ENCODE data around the gene TASOR. TPM values are rescaled to one million over a fixed set of nuclear protein-coding genes. Genes with fewer than 3 reads are reported as not detected.

Gene TASOR, protein sequence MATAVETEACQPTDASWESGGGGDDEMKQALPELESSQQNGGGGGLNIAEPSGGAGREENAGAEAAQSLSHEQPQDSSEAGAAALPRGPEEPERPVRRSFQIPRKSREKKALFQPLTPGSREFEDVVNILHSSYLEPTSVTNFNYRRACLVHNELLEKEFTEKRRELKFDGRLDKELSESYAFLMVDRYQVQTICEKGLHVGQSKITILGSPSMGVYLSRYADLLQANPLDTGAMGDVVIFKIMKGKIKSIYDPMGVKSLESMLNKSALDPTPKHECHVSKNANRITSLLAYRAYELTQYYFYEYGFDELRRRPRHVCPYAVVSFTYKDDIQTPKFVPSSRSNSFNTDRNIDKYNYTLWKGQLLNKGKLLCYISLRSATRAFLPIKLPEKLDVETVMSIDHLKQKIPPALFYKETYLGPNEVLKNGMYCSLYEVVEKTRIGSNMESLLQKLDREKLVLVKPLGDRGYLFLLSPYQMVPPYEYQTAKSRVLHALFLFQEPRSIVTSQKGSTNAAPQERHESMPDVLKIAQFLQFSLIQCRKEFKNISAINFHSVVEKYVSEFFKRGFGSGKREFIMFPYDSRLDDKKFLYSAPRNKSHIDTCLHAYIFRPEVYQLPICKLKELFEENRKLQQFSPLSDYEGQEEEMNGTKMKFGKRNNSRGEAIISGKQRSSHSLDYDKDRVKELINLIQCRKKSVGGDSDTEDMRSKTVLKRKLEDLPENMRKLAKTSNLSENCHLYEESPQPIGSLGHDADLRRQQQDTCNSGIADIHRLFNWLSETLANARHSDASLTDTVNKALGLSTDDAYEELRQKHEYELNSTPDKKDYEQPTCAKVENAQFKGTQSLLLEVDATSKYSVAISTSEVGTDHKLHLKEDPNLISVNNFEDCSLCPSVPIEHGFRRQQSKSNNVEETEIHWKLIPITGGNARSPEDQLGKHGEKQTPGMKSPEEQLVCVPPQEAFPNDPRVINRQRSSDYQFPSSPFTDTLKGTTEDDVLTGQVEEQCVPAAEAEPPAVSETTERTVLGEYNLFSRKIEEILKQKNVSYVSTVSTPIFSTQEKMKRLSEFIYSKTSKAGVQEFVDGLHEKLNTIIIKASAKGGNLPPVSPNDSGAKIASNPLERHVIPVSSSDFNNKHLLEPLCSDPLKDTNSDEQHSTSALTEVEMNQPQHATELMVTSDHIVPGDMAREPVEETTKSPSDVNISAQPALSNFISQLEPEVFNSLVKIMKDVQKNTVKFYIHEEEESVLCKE (N-terminal part only)
- polyA plus RNA-seq (2013, experiment 1 of 2): 20.5 TPM
- polyA plus RNA-seq (2013, experiment 2 of 2): 20.6 TPM

DNA sequence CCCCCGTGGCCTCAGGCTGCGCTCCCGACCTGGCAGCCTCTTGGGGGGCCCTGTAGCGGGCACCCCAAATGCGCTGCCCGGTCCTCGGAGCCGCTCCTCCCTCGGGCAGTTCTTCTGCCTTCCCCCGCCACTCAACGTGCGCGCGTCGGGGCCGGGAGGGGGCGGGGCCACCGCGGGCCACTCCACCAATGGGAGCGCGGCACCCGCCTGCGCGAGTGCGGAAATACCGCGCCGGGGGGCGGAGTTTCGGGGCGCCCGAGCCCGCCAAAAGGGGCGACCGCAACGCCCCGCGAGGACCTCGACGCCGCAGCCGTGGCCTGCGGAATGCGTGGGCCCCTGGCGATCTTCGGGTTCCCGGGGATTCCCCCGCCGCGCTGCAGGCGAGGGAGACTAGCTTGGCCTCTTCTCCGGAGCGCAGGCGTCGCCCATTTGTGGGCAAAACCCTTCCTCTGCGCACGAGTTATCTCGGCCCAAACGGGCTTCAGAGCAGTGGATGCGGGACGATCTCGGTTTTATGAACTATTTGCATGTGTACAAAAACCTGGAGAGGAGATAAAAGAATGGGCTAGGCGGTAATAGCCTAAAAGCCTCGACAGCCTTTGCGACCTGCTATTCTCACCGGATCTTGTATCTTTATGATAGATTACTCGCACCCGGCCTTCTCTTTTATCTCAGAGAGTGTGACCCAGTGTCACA is at the start of gene TASOR:
TASOR (minus strand) TSS at position 144 of the 696 bp plus-strand sequence. CDS start 259 bp downstream, outside the sequence.
- Histone ChIP-seq H4K8ac (ENCODE audit: low read depth, low read length) (no peak within 1 kb of the TSS), H3K4ac (ENCODE audit: low read depth, low read length) (peak within 1 kb of the TSS; percentile 81), H3K56ac (ENCODE audit: low read length) (peak within 1 kb of the TSS; percentile 99), H3K27ac (ENCODE audit: low read depth, low read length) (peak within 1 kb of the TSS; percentile 92), H4K5ac (ENCODE audit: low read length) (peak within 1 kb of the TSS; percentile 74), H2BK120ac (ENCODE audit: low read depth, low read length) (no peak within 1 kb of the TSS), H3K18ac (ENCODE audit: low read length) (peak within 1 kb of the TSS; percentile 98), H3K4me2 (ENCODE audit: low read length) (peak within 1 kb of the TSS; percentile 94), H3K4me1 (ENCODE audit: control insufficient read depth, low read depth, low read length) (no peaks in the 10 kb centered on the region), H3K9ac (ENCODE audit: low read length) (peak within 1 kb of the TSS; percentile 96), H3K27me3 (ENCODE audit: insufficient read depth, low read length, poor library complexity) (no peaks in the 10 kb centered on the region), H3K36me3 (ENCODE audit: control insufficient read depth, insufficient read depth, low read length) (no peaks in the 10 kb centered on the region), H2BK15ac (replicated peaks; ENCODE audit: low read depth) (no peak within 1 kb of the TSS), H3K79me2 (ENCODE audit: control insufficient read depth, insufficient read depth, low read length) (peaks cover 8% of the 10 kb centered on the region), H3K79me1 (ENCODE audit: low read length) (no peaks in the 10 kb centered on the region), H2AK5ac (ENCODE audit: low read length) (no peak within 1 kb of the TSS), H3K23ac (ENCODE audit: low read length) (peak within 1 kb of the TSS; percentile 74), H3K4me3 (ENCODE audit: low read length) (peak within 1 kb of the TSS; percentile 91), H2BK5ac (ENCODE audit: low read length) (peak within 1 kb of the TSS; percentile 71)
- WGBS (ENCODE audit: extremely low coverage, insufficient coverage, low lambda C conversion rate): no CpG with 5 or more reads among the region's 68 CpGs
- DNase-seq: peak; percentile 81

- WGBS (ENCODE audit: extremely low coverage, insufficient coverage, low lambda C conversion rate): no CpG with 5 or more reads among the region's 8 CpGs
These were observed 49.0 kb upstream of the TASOR start for GRCh38 chr3:56732109-56732508.

GRCh38 chr3:56725175-56725574 is 42.1 kb upstream of the TASOR start:
- H3K4ac ChIP-seq (ENCODE audit: low read depth, low read length): no peak overlapping the region
- no peak overlapping the region for H3K4me3 ChIP-seq (ENCODE audit: low read length)
- no peak for DNase-seq
- H3K4me1 ChIP-seq (ENCODE audit: control insufficient read depth, low read depth, low read length): no peaks in the 10 kb centered on the region
- no CpG with 5 or more reads among the region's 3 CpGs for WGBS (ENCODE audit: extremely low coverage, insufficient coverage, low lambda C conversion rate)
- H2BK120ac ChIP-seq (ENCODE audit: low read depth, low read length): no peak overlapping the region
- no peak overlapping the region for H3K9ac ChIP-seq (ENCODE audit: low read length)
- no peak overlapping the region for H3K56ac ChIP-seq (ENCODE audit: low read length)
- no peaks in the 10 kb centered on the region for H3K79me2 ChIP-seq (ENCODE audit: control insufficient read depth, insufficient read depth, low read length)
- no peak overlapping the region for H3K18ac ChIP-seq (ENCODE audit: low read length)
- H3K79me1 ChIP-seq (ENCODE audit: low read length): no peaks in the 10 kb centered on the region
- no peak overlapping the region for H2BK5ac ChIP-seq (ENCODE audit: low read length)
- H3K36me3 ChIP-seq (ENCODE audit: control insufficient read depth, insufficient read depth, low read length): no peaks in the 10 kb centered on the region
- H3K4me2 ChIP-seq (ENCODE audit: low read length): no peak overlapping the region
- no peaks in the 10 kb centered on the region for H3K27me3 ChIP-seq (ENCODE audit: insufficient read depth, low read length, poor library complexity)
- H2BK15ac ChIP-seq (replicated peaks; ENCODE audit: low read depth): no peak overlapping the region
- H4K5ac ChIP-seq (ENCODE audit: low read length): no peak overlapping the region
- H4K8ac ChIP-seq (ENCODE audit: low read depth, low read length): no peak overlapping the region
- no peak overlapping the region for H3K23ac ChIP-seq (ENCODE audit: low read length)
- no peak overlapping the region for H3K27ac ChIP-seq (ENCODE audit: low read depth, low read length)
- no peak overlapping the region for H2AK5ac ChIP-seq (ENCODE audit: low read length)

More at GRCh38 chr3:56732109-56732508, 49.0 kb upstream of the TASOR start:
- H2BK5ac ChIP-seq (ENCODE audit: low read length): no peak overlapping the region
- H3K27me3 ChIP-seq (ENCODE audit: insufficient read depth, low read length, poor library complexity): no peaks in the 10 kb centered on the region
- no peak overlapping the region for H3K4me3 ChIP-seq (ENCODE audit: low read length)
- no peaks in the 10 kb centered on the region for H3K79me1 ChIP-seq (ENCODE audit: low read length)
- H3K23ac ChIP-seq (ENCODE audit: low read length): no peak overlapping the region
- no peak overlapping the region for H4K8ac ChIP-seq (ENCODE audit: low read depth, low read length)
- H3K9ac ChIP-seq (ENCODE audit: low read length): no peak overlapping the region
- DNase-seq: no peak
- H3K27ac ChIP-seq (ENCODE audit: low read depth, low read length): no peak overlapping the region
- no peaks in the 10 kb centered on the region for H3K79me2 ChIP-seq (ENCODE audit: control insufficient read depth, insufficient read depth, low read length)
- peak overlapping the region; percentile 40 for H4K5ac ChIP-seq (ENCODE audit: low read length)
- H3K18ac ChIP-seq (ENCODE audit: low read length): no peak overlapping the region
- no peaks in the 10 kb centered on the region for H3K36me3 ChIP-seq (ENCODE audit: control insufficient read depth, insufficient read depth, low read length)
- no peak overlapping the region for H2BK15ac ChIP-seq (replicated peaks; ENCODE audit: low read depth)
- H3K56ac ChIP-seq (ENCODE audit: low read length): no peak overlapping the region
- no peak overlapping the region for H2AK5ac ChIP-seq (ENCODE audit: low read length)
- no peak overlapping the region for H2BK120ac ChIP-seq (ENCODE audit: low read depth, low read length)
- H3K4me1 ChIP-seq (ENCODE audit: control insufficient read depth, low read depth, low read length): no peaks in the 10 kb centered on the region
- H3K4me2 ChIP-seq (ENCODE audit: low read length): no peak overlapping the region
- H3K4ac ChIP-seq (ENCODE audit: low read depth, low read length): no peak overlapping the region

GRCh38 chr3:56724676-56725075 is 41.6 kb upstream of the TASOR start:
- no peak overlapping the region for H3K4me3 ChIP-seq (ENCODE audit: low read length)
- no peak overlapping the region for H3K27ac ChIP-seq (ENCODE audit: low read depth, low read length)
- no peaks in the 10 kb centered on the region for H3K4me1 ChIP-seq (ENCODE audit: control insufficient read depth, low read depth, low read length)
- no peak overlapping the region for H2BK5ac ChIP-seq (ENCODE audit: low read length)
- WGBS (ENCODE audit: extremely low coverage, insufficient coverage, low lambda C conversion rate): no CpG with 5 or more reads among the region's 3 CpGs
- H2BK120ac ChIP-seq (ENCODE audit: low read depth, low read length): no peak overlapping the region
- no peak overlapping the region for H3K23ac ChIP-seq (ENCODE audit: low read length)
- H3K9ac ChIP-seq (ENCODE audit: low read length): no peak overlapping the region
- H3K18ac ChIP-seq (ENCODE audit: low read length): no peak overlapping the region
- H2BK15ac ChIP-seq (replicated peaks; ENCODE audit: low read depth): no peak overlapping the region
- H3K56ac ChIP-seq (ENCODE audit: low read length): no peak overlapping the region
- H2AK5ac ChIP-seq (ENCODE audit: low read length): no peak overlapping the region
- no peak overlapping the region for H3K4me2 ChIP-seq (ENCODE audit: low read length)
- no peaks in the 10 kb centered on the region for H3K79me2 ChIP-seq (ENCODE audit: control insufficient read depth, insufficient read depth, low read length)
- no peaks in the 10 kb centered on the region for H3K27me3 ChIP-seq (ENCODE audit: insufficient read depth, low read length, poor library complexity)
- no peaks in the 10 kb centered on the region for H3K79me1 ChIP-seq (ENCODE audit: low read length)
- DNase-seq: no peak
- H3K36me3 ChIP-seq (ENCODE audit: control insufficient read depth, insufficient read depth, low read length): no peaks in the 10 kb centered on the region
- no peak overlapping the region for H4K8ac ChIP-seq (ENCODE audit: low read depth, low read length)
- no peak overlapping the region for H4K5ac ChIP-seq (ENCODE audit: low read length)
- H3K4ac ChIP-seq (ENCODE audit: low read depth, low read length): no peak overlapping the region

DNA sequence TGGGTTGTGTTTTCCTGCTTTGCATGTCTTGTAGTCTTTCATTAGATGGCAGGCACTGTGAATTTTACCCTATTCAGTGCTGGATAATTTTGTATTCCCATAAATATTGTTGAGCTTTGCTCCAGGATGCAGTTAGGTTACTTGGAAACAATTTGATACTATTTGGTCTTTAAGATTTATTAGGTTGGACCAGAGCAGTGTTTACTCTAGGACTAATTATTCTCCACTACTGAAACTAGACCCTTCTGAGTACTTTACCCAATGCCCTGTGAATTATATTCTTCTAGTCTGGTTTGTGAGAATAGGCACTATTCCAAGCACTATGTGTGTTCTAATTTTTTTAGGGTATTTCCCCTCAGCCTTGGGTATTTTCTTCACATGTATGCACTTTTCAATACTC is 37.8 kb upstream of the TASOR start:
- no peak overlapping the region for H2AK5ac ChIP-seq (ENCODE audit: low read length)
- no peak overlapping the region for H3K27ac ChIP-seq (ENCODE audit: low read depth, low read length)
- no peak overlapping the region for H4K5ac ChIP-seq (ENCODE audit: low read length)
- H3K56ac ChIP-seq (ENCODE audit: low read length): no peak overlapping the region
- no peak for DNase-seq
- no peak overlapping the region for H3K4ac ChIP-seq (ENCODE audit: low read depth, low read length)
- no peaks in the 10 kb centered on the region for H3K36me3 ChIP-seq (ENCODE audit: control insufficient read depth, insufficient read depth, low read length)
- H2BK5ac ChIP-seq (ENCODE audit: low read length): no peak overlapping the region
- H3K23ac ChIP-seq (ENCODE audit: low read length): no peak overlapping the region
- no peak overlapping the region for H4K8ac ChIP-seq (ENCODE audit: low read depth, low read length)
- no peak overlapping the region for H2BK15ac ChIP-seq (replicated peaks; ENCODE audit: low read depth)
- H3K79me2 ChIP-seq (ENCODE audit: control insufficient read depth, insufficient read depth, low read length): no peaks in the 10 kb centered on the region
- H3K4me1 ChIP-seq (ENCODE audit: control insufficient read depth, low read depth, low read length): no peaks in the 10 kb centered on the region
- no peak overlapping the region for H3K4me2 ChIP-seq (ENCODE audit: low read length)
- no peaks in the 10 kb centered on the region for H3K27me3 ChIP-seq (ENCODE audit: insufficient read depth, low read length, poor library complexity)
- no peak overlapping the region for H3K9ac ChIP-seq (ENCODE audit: low read length)
- H2BK120ac ChIP-seq (ENCODE audit: low read depth, low read length): no peak overlapping the region
- H3K4me3 ChIP-seq (ENCODE audit: low read length): no peak overlapping the region
- no peaks in the 10 kb centered on the region for H3K79me1 ChIP-seq (ENCODE audit: low read length)
- no peak overlapping the region for H3K18ac ChIP-seq (ENCODE audit: low read length)
